ENCODE results near the gene PRDM16.

The PRDM16 gene

GRCh38 chr1:3409366-3410141, 340.6 kb downstream of the PRDM16 start:
- DNase-seq: no peak

DNA sequence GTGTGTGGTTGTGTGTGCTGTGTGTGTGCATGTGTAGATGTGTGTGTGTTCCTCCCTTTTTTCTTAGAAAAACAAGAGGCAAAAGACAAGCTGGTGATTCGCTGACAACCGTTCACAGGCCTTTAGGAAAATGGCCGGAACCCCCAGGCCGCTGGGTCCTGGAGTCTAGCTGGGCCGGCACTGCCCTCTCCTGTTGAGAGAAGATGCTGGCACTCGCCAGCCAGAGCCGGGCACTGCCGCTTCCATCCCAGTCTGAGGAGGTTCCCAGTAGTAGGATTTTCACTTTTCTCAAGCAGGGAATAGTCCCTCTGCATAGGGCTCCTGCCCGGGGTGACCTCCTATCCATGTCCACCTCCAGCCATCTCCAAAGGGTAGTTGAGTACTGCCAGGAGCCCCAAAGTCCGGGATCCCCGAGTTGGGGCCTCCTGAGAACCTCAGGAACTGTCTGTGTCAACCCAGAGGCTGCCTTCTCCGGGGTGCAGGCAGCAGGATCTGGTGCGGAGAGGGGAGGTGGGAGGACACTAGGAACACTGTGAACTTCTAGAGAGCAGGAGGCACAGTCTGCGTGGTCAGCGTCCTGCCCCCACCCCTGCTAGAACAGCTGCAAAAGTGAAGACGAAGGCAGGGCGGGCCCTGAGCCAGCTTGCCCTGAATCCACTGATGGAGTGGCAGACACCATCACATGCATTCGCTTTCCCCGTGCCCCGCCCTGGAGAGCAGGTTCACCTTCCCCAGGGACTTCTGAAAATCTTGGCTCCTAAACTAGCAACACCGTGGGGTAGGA, 341.3 kb downstream of the PRDM16 start:
- DNase-seq: no peak

DNA sequence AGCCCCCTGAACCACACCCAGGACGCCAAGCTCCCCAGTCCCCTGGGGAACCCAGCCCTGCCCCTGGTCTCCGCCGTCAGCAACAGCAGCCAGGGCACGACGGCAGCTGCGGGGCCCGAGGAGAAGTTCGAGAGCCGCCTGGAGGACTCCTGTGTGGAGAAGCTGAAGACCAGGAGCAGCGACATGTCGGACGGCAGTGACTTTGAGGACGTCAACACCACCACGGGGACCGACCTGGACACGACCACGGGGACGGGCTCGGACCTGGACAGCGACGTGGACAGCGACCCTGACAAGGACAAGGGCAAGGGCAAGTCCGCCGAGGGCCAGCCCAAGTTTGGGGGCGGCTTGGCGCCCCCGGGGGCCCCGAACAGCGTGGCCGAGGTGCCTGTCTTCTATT, 342.8 kb downstream of the PRDM16 start:
- DNase-seq: no peak

GRCh38 chr1:3412376-3412775, 343.4 kb downstream of the PRDM16 start:
- DNase-seq: no peak

- DNase-seq: no peak
Measured at GRCh38 chr1:3413975-3414710, 345.1 kb downstream of the PRDM16 start.

- DNase-seq: no peak
Measured at GRCh38 chr1:3415260-3416090, 346.5 kb downstream of the PRDM16 start.

DNA sequence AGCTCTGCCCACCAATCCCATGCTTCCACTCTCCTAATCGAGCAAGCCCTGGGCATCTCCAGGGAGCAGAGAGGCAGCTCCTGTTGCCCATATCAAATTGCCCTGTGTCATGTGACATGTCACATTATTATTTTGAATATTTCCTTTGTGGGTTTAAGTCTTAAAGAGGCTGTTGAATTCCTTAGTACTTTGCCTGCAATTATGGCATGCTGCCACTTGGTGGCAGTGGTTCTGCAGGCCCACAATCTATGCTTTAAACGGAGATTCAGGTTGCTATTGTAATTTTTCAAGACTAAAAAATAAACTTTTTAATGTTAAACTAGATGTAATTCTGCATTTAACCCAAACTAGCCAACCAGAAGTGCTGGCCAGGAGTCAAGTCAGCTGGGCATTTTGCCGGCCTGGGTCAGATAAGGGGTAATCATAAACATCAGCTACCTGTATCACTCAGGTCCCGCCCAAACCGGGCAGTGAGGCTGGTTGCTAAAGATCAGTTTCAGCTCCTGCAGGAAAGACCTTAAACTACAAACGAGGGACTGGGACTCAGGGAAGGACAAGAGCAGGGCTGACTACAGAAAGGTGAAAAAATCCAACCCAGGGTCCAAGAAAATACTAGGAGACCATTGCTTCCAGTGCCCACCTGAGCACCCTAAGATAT, 348.2 kb downstream of the PRDM16 start:
- DNase-seq: no peak

DNA sequence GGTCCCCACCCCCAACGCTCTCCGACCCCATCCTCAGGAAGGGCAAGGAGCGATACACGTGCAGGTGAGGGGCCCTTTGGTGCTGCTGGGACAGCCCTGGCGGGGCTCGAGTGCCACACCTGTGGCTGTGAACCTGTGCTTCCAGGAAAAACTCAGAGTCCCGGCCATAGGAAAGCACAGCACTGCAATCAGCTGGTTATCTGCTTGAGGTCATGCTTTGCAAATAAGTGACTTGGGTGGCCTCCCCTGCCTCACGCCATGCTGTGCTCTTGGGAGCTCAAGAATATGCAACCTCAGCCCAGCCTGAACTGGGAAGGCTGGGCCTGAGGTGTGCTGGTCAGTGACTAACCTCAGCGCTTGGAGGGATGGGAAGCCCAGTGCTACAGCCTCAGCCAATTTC, 348.9 kb downstream of the PRDM16 start:
- no peak for DNase-seq

GRCh38 chr1:3418600-3418999, 349.6 kb downstream of the PRDM16 start:
- no peak for DNase-seq

GRCh38 chr1:3419415-3420204, 350.6 kb downstream of the PRDM16 start:
- DNase-seq: no peak

- DNase-seq: no peak
Measured at GRCh38 chr1:3420218-3420951, 351.4 kb downstream of the PRDM16 start.

DNA sequence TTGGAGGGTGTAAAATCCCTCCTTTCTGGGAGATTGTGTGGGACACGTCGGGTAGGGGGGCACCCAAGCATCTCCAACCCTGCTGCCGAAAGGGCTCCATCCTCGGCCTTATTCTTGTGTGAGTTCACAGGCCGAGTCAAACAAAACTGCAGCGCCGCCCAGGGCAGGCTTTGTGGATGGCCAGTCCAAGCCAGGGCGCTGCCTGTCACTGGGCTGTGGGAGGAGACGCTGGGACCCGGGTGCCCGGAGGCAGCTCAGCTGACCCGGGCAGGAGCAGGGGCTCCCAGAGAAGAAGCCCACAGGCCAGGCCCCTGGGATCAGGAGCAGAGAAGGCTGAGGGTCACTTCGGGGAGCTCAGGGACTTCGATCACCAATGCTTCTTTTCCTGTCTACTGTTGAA, 353.6 kb downstream of the PRDM16 start:
- DNase-seq: no peak

DNA sequence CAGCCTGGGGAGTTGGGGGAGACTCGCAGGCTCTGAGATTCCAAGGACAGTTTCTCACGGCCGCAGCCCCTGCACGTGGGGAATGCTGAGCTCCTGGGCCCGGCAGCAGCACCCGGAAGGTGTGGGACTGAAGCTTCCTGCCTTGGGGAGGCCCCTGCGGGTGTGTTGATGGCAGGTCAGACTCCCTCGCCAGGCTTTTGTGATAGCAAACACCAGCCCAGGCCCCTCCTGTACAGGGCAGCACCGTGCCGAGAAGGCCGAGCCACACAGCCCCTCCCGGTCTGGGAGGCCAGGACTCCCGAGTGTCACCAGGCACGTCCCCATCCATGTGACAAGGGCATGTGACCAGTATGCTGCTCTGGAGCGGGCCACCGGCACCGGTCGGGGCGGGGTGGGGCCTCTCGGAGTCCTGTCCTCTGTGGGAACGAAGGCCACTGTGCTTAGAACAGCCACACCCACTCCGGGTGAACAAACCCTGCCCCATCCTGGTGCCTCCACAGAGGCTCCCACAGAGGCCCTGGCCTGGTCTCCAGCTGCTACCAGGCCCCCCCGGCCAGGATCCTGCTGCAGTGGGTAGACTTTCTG, 354.3 kb downstream of the PRDM16 start:
- DNase-seq: no peak

GRCh38 chr1:3423896-3424611, 355.1 kb downstream of the PRDM16 start:
- DNase-seq: no peak

DNA sequence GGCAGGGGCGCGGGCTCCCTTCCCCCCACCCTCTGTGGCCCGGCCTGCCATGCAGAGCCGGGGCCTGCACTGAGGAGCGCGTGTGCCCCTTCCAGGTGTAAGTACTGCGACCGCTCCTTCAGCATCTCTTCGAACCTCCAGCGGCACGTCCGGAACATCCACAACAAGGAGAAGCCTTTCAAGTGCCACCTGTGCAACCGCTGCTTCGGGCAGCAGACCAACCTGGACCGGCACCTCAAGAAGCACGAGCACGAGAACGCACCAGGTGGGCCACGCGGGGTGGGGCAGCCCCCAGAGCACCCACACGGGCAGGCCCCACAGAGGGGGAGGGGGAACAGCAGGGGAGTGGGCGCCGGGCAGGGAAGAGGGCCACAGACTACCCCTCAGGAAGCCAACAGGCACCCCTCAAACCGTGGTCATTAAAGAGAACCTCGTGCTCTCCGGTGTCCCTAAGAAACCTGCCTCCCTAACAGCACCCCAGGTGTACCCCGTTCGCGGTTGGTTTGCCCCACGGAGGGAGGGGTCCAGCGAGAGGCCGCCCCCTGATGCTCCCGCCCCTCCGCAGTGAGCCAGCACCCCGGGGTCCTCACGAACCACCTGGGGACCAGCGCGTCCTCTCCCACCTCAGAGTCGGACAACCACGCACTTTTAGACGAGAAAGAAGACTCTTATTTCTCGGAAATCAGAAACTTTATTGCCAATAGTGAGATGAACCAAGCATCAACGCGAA, 356.6 kb downstream of the PRDM16 start:
- no peak for DNase-seq

- no peak for DNase-seq
Measured at GRCh38 chr1:3426956-3427535, 358.0 kb downstream of the PRDM16 start.

GRCh38 chr1:3427711-3428704, 359.0 kb downstream of the PRDM16 start:
- DNase-seq: no peak

All from CD4-positive, alpha-beta T cell treated with Interleukin-12 subunit alpha and Interleukin-12 subunit beta, for 1 hour (primary cell).